HEK293 (cell line): ENCODE results near the gene EML1.

ENCODE experiments used
- CTCF ChIA-PET: fragments of 350-600 bp; formaldehyde crosslinking; extraction: SDS; loops from one replicate; lab custom pipeline; 2021; ENCODE audit warnings: antibody characterized with exemption; lab: Yijun Ruan, JAX
- POLR2A ChIA-PET: fragments of 300-600 bp; formaldehyde crosslinking; extraction: SDS; loops from one replicate; lab custom pipeline; 2020; ENCODE audit warnings: antibody characterized with exemption, inconsistent platforms; lab: Yijun Ruan, JAX
- H3K27ac ChIP-seq: fragments of 200-500 bp; sonication (Bioruptor generic); 2 replicates; pipeline ENCODE4 v1.5.1; 2014; ENCODE audit warnings: low read depth, low read length, control low read depth, inconsistent platforms; ENCODE audit errors: extremely low read depth
- H3K36me3 ChIP-seq, 2 experiments: fragments of 200-500 bp in 1 of 2; sonication (Bioruptor generic) in 1 of 2; 1 replicate in 1 of 2; 2 replicates in 1 of 2; pipeline ENCODE4 v1.5.1; 2014 to 2017; ENCODE audit warnings: inconsistent platforms in 2 of 2, low read length in 2 of 2; ENCODE audit not compliant: control insufficient read depth in 2 of 2, insufficient read depth in 1 of 2
- H3K4me1 ChIP-seq: fragments of 200-500 bp; sonication (Bioruptor generic); 2 replicates; pipeline ENCODE4 v1.5.1; 2014; ENCODE audit warnings: mild to moderate bottlenecking, low read length, inconsistent platforms; ENCODE audit not compliant: control insufficient read depth, insufficient read depth
- H3K4me3 ChIP-seq: 2 replicates; pipeline ENCODE4 v1.5.1; 2011; ENCODE audit warnings: low read depth, mild to moderate bottlenecking, control low read depth, low read length, moderate library complexity
- H3K9me3 ChIP-seq: fragments of 200-500 bp; sonication (Bioruptor generic); 2 replicates; pipeline ENCODE4 v1.5.1; 2014; ENCODE audit warnings: low read depth, low read length, inconsistent platforms; ENCODE audit not compliant: control insufficient read depth, insufficient read depth
- HOXC10 ChIP-seq: sonication (generic); formaldehyde crosslinking; IDR thresholded peaks from 2 replicates; pipeline ENCODE4 v1.8.1; 2023; ENCODE audit warnings: mild to moderate bottlenecking, missing genetic modification reagents
- KLF9 ChIP-seq: fragments of 450-650 bp; formaldehyde crosslinking; IDR thresholded peaks from 2 replicates; pipeline ENCODE4 v1.5.1; 2016; ENCODE audit warnings: missing biosample characterization, missing genetic modification characterization, low read depth
- MZF1 ChIP-seq: fragments of 450-650 bp; formaldehyde crosslinking; IDR thresholded peaks from 2 replicates; pipeline ENCODE4 v1.5.1; 2017; ENCODE audit warnings: missing biosample characterization, missing genetic modification characterization, borderline replicate concordance
- PRDM2 ChIP-seq: fragments of 450-650 bp; formaldehyde crosslinking; IDR thresholded peaks from 2 replicates; pipeline ENCODE4 v1.5.1; 2016; ENCODE audit warnings: missing biosample characterization, missing genetic modification characterization, borderline replicate concordance
- SETDB1 ChIP-seq: IDR thresholded peaks from one replicate; pipeline ENCODE4 v1.6.1; 2017; ENCODE audit warnings: mild to moderate bottlenecking, low read length, moderate library complexity, mixed read lengths; ENCODE audit not compliant: insufficient read length
- SP3 ChIP-seq: fragments of 450-650 bp; formaldehyde crosslinking; IDR thresholded peaks from 2 replicates; pipeline ENCODE4 v1.5.1; 2016; ENCODE audit warnings: missing biosample characterization, missing genetic modification characterization
- TSHZ1 ChIP-seq: fragments of 450-650 bp; formaldehyde crosslinking; IDR thresholded peaks from 2 replicates; pipeline ENCODE4 v1.5.1; 2016; ENCODE audit warnings: missing biosample characterization, missing genetic modification characterization, borderline replicate concordance
- ZBTB6 ChIP-seq: fragments of 450-650 bp; formaldehyde crosslinking; IDR thresholded peaks from 2 replicates; pipeline ENCODE4 v1.5.1; 2017; ENCODE audit warnings: missing biosample characterization, missing genetic modification characterization
- ZNF114 ChIP-seq: fragments of 450-650 bp; formaldehyde crosslinking; IDR thresholded peaks from 2 replicates; pipeline ENCODE4 v1.5.0; 2017; ENCODE audit warnings: missing biosample characterization, missing genetic modification characterization
- ZNF132 ChIP-seq: fragments of 450-650 bp; formaldehyde crosslinking; IDR thresholded peaks from 2 replicates; pipeline ENCODE4 v1.5.1; 2017; ENCODE audit warnings: missing biosample characterization, missing genetic modification characterization, borderline replicate concordance
- ZNF155 ChIP-seq: fragments of 450-650 bp; formaldehyde crosslinking; IDR thresholded peaks from 2 replicates; pipeline ENCODE4 v1.5.1; 2016; ENCODE audit warnings: missing biosample characterization, missing genetic modification characterization
- ZNF214 ChIP-seq: fragments of 450-650 bp; formaldehyde crosslinking; IDR thresholded peaks from 2 replicates; pipeline ENCODE4 v1.5.1; 2017; ENCODE audit warnings: missing biosample characterization, mild to moderate bottlenecking, missing genetic modification characterization, borderline replicate concordance
- ZNF292 ChIP-seq: fragments of 450-650 bp; formaldehyde crosslinking; IDR thresholded peaks from 2 replicates; pipeline ENCODE4 v1.5.1; 2016; ENCODE audit warnings: low read depth, missing biosample characterization, missing genetic modification characterization, borderline replicate concordance
- ZNF626 ChIP-seq: fragments of 450-650 bp; sonication (Bioruptor Pico); formaldehyde crosslinking; IDR thresholded peaks from 2 replicates; pipeline ENCODE4 v1.5.1; 2018; ENCODE audit warnings: missing biosample characterization, missing genetic modification characterization, inconsistent platforms
- ZNF692 ChIP-seq: fragments of 450-650 bp; formaldehyde crosslinking; IDR thresholded peaks from 2 replicates; pipeline ENCODE4 v1.5.1; 2016; ENCODE audit warnings: missing biosample characterization, missing genetic modification characterization
- ZSCAN30 ChIP-seq: fragments of 450-650 bp; IDR thresholded peaks from 2 replicates; pipeline ENCODE4 v1.5.1; 2018; ENCODE audit warnings: missing biosample characterization, mild to moderate bottlenecking, missing genetic modification characterization, moderate library complexity
- TF ChIP-seq, protein P1 (sequence below): fragments of 450-650 bp; formaldehyde crosslinking; IDR thresholded peaks from 2 replicates; pipeline ENCODE4 v1.5.1; 2016; ENCODE audit warnings: missing biosample characterization, missing genetic modification characterization
- TF ChIP-seq, protein P2 (sequence below): fragments of 450-650 bp; formaldehyde crosslinking; optimal IDR thresholded peaks from 2 replicates; pipeline ENCODE3; 2016; ENCODE audit warnings: missing biosample characterization, mild to moderate bottlenecking, missing genetic modification characterization
- TF ChIP-seq, protein P3 (sequence below): fragments of 450-650 bp; formaldehyde crosslinking; IDR thresholded peaks from 2 replicates; pipeline ENCODE4 v1.5.1; 2016; ENCODE audit warnings: missing biosample characterization, missing genetic modification characterization, low read depth

EML1 gene

GRCh38 chr14:99991331-99991730 lies 198.1 kb downstream of the EML1 start:
- ChIA-PET POLR2A (no interaction called here), CTCF (interaction anchor here (0.7 to 0.9 kb wide), 2 partner anchors 87 to 117 kb away, joined by 4 to 5 read pairs; no protein-coding TSS in a partner anchor)
- H3K27ac ChIP-seq, result no peak overlapping the region
- TF ChIP-seq ZNF292 (tag by site-specific recombination) (no peak), KLF9 (tag by site-specific recombination) (no peak), SETDB1 (no peak), ZNF132 (tag by site-specific recombination) (no peak), TSHZ1 (tag by site-specific recombination) (no peak), ZNF155 (tag by site-specific recombination) (no peak), ZNF114 (tag by site-specific recombination) (no peak), MZF1 (tag by site-specific recombination) (no peak), ZNF626 (tag by site-specific recombination) (no peak), HOXC10 (CRISPR knock-in tag) (no peak), ZSCAN30 (tag by site-specific recombination) (no peak), ZBTB6 (tag by site-specific recombination) (no peak), PRDM2 (tag by site-specific recombination) (no peak), ZNF214 (tag by site-specific recombination) (no peak), ZNF692 (tag by site-specific recombination) (no peak), SP3 (tag by site-specific recombination) (no peak)
- TF ChIP-seq, protein P1, sequence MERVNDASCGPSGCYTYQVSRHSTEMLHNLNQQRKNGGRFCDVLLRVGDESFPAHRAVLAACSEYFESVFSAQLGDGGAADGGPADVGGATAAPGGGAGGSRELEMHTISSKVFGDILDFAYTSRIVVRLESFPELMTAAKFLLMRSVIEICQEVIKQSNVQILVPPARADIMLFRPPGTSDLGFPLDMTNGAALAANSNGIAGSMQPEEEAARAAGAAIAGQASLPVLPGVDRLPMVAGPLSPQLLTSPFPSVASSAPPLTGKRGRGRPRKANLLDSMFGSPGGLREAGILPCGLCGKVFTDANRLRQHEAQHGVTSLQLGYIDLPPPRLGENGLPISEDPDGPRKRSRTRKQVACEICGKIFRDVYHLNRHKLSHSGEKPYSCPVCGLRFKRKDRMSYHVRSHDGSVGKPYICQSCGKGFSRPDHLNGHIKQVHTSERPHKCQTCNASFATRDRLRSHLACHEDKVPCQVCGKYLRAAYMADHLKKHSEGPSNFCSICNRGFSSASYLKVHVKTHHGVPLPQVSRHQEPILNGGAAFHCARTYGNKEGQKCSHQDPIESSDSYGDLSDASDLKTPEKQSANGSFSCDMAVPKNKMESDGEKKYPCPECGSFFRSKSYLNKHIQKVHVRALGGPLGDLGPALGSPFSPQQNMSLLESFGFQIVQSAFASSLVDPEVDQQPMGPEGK (tag by site-specific recombination), result no peak
- TF ChIP-seq, protein P2, sequence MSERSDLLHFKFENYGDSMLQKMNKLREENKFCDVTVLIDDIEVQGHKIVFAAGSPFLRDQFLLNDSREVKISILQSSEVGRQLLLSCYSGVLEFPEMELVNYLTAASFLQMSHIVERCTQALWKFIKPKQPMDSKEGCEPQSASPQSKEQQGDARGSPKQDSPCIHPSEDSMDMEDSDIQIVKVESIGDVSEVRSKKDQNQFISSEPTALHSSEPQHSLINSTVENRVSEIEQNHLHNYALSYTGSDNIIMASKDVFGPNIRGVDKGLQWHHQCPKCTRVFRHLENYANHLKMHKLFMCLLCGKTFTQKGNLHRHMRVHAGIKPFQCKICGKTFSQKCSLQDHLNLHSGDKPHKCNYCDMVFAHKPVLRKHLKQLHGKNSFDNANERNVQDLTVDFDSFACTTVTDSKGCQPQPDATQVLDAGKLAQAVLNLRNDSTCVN (tag by site-specific recombination), result no peak
- TF ChIP-seq, protein P3, sequence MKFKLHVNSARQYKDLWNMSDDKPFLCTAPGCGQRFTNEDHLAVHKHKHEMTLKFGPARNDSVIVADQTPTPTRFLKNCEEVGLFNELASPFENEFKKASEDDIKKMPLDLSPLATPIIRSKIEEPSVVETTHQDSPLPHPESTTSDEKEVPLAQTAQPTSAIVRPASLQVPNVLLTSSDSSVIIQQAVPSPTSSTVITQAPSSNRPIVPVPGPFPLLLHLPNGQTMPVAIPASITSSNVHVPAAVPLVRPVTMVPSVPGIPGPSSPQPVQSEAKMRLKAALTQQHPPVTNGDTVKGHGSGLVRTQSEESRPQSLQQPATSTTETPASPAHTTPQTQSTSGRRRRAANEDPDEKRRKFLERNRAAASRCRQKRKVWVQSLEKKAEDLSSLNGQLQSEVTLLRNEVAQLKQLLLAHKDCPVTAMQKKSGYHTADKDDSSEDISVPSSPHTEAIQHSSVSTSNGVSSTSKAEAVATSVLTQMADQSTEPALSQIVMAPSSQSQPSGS (tag by site-specific recombination), result no peak
- H3K36me3 ChIP-seq, result no peaks in the 10 kb centered on the region
- no peak overlapping the region for H3K4me3 ChIP-seq
- peaks cover 8% of the 10 kb centered on the region; the same call in 1 of the 2 replicates for H3K4me1 ChIP-seq
- H3K9me3 ChIP-seq, result no peaks in the 10 kb centered on the region
